GM18526 (cell line): ENCODE data around the gene MGAT4A.

Experiments used
- POLR2A ChIP-seq: IDR thresholded peaks from 3 replicates; pipeline ENCODE4 v1.6.1; 2011; ENCODE audit not compliant: insufficient read length; ENCODE audit errors: extremely low read depth

The MGAT4A gene

DNA sequence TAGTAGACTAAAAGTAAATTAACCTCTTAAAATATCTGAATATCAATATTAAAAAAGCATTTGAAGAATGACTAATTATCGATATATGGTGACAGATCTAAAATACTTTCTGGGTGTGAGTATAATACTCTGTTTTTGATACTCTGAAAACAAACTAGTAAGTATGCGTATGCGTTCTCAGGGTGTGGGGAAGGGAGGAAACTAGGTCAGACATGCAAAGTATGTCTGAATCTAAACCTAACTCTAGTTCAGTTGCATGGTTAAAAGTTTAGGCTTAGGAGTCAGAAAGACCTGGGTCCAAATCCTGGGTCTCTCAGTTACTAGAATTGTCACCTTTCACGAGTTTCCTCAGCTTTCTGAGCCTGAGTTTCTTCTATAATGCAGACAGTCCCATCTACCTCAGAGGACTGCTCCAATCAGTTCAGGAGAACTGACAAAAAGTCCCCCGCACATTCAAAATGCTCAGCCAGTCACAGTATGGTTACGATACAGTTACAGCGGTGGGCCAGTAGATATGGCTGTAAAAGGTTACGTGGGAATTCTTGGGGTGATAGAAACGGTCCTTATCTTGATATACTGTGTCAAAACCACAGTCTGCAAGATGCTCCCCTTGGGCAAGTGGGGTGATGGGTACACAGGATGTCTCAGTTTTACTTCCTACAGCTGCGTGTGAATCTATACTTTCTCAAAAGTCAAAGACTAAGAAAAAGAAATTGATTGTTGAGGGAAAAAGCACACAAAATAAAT is 93.4 kb downstream of the MGAT4A start:
- TF ChIP-seq POLR2A, result no peak

DNA sequence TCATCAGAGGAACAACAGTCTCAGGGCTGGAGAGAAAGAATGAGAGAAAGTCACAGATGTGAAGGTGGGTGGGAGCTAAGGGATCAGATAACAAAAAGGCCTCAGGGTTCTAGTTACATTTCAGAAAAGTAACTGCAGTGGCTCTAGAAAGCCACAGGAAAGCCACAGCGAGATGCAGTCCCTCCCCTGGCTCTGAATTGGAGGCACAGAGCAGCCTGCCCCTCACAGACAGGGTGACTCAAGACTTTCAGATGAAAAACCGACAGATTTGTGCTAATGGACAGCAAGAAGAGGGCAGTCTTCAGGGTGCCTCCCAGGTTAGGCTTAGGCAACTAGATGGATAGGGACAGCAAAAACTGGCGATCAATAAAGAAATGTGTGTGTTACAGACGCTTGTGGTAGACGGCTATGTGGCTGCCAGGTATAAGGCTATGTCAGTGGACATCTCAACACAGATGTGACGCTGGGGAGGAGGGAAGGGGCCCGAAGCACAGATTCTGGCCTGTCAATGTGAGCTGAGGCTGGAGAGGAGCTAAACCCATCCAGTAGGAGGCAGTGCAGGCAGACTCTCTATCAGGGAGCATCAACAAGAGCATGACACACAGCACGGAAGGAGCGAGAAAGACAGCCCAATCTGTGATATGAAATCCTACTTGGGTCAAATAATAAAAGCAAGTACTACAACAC is 96.4 kb downstream of the MGAT4A start:
- no peak for TF ChIP-seq POLR2A

DNA sequence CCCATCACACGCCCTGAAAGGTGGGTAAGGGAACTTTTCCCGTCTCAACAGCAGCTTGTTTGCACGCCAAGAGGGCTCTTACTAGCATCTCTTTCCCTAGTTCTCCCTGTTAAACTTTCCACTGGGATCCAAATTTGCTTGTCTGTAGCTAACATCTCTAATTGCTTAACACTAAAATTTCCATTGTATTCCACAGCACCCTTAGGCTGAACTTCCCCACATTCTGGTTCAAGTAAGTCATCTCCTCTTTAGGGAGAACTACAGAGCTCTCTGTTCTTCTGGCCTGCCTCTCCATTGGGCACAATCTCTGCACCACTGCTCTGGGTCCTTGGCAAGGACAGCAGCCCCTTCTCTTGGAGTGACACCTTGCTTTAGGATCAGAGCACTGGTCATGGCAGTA is 98.6 kb downstream of the MGAT4A start:
- TF ChIP-seq POLR2A, result no peak

DNA sequence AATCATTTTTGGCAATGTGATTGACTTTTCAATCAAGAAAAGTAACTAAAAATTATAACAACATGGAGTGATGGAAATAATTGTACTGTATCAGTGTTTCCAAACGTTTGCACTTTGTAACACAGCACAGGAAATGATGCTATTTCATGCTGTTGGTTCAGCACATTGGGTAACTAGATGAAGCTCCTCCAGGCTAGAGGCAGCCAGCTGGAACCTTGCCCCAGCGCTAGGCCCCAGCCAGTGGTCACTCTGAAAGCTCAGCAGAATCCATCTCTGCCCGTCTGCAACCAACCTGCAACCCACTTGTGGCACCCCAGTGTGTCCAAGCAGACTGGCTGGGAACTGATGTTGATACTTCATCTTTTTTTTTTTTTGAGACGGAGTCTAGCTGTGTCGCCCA is 107.3 kb downstream of the MGAT4A start:
- no peak for TF ChIP-seq POLR2A

DNA sequence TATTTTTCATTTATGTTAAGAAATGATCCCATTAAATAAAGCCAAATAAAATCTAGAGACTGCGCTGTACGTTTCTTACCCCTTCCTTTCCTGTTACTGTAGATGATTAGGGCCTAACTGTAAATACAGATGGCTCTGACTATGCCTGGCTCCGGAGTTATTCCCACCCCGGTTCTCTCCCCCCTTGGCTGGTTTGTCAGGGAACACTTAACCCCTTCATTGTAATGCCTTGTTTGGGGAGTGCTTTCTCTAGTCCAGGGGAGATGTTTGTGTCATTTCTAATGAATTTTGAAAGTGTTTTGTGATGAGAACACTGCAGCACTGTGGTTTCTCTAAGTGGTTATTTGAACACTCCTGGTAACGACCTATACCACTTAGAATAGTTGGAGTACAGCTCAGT is 113.8 kb downstream of the MGAT4A start:
- no peak for TF ChIP-seq POLR2A

DNA sequence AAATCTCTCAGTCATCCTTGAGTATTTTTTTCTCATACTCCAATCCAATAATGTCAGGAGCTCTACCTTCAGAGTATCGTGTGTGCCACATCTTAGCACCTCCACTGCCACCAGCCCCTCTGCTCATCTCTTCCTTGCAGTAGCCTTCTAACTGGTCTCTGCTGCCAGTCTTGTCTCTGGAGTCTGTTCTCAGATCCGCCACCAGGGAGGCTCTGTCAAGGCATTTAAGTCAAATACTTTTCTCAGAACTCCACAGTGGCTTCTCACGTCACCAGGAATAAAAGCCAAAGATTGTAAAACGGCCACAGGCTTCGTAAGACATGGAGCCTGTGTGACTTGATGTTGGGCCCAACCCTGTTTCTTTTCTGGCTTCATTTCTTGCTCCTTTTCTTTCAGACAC is 115.5 kb downstream of the MGAT4A start:
- no peak for TF ChIP-seq POLR2A

DNA sequence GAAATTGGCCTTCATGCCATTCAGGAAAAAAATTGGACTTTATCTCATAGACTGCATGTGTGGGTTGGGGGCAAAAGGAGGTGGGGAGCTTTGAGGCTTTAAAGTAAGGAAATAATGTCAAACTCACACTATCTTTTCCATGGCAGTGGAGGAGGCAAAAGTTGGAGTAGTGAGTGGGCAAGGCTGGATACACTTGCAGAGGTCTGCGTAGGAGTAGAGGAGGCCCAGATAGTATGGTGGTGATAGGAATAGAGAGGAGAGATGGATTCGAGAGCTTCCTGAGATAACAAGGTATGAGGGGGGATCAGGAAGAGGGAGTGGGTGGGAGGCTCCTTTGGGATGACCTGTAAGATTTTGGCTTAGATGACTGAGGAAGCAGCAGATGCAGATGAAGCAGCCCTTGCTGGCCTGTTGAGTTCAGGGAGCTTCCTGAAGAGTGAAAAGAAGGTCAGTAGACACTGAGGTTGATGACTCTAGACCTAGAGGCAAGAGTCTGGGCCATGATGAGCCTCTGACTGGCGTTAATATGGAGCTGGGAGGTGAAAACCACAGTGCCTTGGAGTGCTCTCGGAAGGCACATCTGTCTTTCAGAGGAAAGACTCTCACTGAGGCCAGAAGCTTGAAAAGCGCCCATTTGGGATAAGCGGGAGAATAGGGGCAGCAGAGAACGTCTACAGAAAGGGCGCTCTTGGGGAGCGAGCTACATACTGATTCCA is 116.8 kb downstream of the MGAT4A start:
- no peak for TF ChIP-seq POLR2A

DNA sequence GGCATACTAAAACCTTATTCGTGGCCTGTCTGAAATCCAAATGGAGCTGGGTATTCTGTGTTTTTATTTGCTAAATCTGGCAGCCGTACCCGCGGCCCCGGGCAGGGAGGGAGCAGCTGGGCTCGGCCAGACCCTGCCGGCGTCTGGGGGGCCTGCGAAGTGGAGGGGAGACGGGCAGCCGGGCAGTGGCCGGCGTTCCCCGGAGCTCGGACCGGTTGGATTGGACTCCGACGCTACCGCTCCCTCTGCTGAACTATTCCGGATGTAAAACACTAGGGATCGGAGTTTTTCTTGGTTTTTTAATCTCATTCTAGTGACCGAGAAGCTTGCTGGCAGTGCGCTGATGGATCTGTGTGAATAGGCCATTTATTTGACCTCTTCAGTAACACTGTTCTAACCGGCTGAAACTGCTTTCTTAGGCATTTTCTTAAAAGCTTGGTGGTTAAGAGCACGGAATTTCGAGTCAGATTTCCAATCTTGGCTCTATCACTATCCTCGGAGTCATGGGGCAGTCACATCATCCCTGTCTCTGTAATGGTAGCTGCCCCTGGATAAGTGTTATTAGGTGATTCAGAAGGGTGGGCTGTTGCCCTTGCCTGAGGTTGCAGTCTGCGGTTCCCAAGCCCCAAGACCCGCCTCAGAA is 121.8 kb downstream of the MGAT4A start:
- no peak for TF ChIP-seq POLR2A

DNA sequence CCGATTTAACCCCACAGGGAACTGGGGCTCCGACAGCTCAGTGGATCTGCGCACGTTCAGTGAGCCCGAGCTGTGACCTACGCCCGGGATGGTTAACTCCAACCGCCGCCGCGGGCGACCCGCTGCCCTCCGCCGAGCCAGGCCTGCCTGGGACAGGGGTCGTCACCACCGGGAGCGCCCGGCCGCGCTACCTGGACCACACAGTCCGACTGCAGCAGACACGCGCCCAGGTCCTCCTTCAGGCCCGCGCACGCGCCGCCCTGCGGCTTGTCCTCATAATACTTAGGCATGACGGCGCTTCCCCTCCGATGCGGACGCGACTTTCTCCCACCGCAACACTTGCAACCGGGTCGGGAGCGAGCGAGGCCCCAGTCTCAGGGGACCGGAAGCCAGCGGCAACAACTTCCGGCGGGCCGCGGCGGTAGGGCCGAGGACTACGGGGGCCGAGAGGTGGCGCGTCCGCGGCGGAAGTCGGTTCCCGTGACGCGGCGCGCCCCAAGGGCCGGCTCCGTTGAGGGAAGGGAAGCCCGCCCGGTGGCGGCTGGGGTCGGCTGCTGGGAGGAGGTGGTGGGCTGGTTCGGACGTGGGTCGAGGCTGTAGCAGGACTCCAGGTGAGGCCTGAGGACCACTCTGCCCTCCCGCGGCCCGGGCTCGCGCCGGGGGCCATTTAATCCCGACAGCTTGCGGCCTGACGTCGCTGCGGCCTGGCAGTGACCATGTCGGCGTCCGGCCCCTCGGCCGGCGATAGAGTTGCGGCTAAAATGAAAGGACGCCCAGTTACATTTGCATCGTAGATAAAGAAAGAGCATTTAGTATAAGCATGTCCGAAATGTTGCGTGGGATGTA is 122.6 kb downstream of the MGAT4A start, which contains the start of the genes COA5 and UNC50:
COA5 (minus strand) TSS at position 397 of the 846 bp plus-strand sequence; CDS start at position 290, 107 bp downstream.
UNC50 (plus strand) TSS at position 474 of the 846 bp plus-strand sequence. CDS start 1,171 bp downstream, outside the sequence.
- peak; percentile 90 for TF ChIP-seq POLR2A

DNA sequence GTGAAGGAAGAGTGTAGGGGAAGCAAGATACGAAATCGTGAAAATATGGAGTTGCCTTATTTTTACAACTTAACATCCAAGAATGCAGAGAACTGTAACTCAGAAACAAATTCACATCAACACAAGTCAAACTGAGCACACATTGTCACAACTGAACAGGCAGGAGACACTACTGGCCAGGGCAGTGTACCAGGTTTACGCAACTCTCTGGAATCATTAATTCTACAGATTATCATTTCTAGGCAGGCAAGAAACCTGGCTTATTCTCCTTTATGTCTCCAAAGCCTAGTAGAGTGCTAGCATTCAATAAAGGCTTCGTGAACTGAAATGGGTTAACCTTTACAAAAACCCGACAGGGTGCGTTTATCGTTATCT is 123.2 kb downstream of the MGAT4A start:
- TF ChIP-seq POLR2A, result no peak

DNA sequence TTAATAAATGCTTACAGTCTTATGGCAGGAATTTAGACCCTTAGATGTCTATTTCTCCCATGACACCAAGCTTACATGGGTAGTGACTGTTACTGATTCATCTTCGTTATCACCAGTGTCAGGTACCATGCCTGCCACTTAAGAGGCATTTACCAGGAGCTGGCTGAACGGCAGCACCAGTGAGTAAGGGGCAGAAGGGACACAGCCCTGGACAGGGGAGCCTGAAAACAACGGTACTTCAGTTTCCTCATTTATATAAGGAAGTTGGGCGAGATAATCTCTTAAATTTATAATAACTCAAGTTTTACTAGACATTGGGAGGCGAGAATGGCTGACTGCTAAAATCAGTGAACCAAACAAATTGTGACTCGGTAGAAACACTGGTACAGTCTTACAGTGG is 123.8 kb downstream of the MGAT4A start:
- no peak for TF ChIP-seq POLR2A

DNA sequence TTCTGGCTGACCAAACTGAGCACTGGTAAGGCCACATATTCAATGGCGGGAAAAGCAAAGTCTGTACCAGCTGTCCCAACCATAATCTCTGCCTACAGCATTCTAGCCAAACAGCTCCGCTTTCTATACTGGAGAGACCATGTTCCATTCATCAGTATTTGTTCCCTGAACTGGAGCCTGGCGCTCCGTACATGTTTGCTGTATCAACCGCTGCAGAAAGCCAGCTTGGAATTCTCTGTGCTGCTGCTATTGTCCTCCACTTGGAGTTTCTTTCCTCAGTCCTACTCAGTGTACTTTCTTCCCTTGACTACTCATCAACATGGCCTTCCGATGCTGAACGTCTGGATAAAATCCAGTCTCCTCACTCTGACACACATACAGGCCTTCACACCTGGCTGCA is 124.5 kb downstream of the MGAT4A start:
- TF ChIP-seq POLR2A, result no peak

DNA sequence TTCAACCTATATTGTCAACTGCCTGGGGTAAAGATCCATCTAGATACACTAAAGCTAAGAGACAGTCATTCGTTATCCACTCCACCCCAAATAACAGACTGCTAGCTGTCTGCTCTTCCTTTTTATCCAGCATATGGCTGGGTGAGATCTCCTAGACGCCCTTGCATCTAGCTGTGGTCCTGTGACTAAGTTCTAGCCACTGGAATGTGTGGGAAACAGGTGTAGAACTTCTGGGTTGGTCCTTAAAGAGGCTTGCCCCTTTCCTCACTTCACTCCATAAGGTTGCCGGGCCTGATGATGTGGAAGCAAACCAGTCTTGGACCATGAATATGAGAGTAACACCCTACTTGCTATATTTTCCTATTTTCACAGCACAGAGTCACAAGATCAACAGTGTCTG is 125.9 kb downstream of the MGAT4A start:
- TF ChIP-seq POLR2A, result no peak

DNA sequence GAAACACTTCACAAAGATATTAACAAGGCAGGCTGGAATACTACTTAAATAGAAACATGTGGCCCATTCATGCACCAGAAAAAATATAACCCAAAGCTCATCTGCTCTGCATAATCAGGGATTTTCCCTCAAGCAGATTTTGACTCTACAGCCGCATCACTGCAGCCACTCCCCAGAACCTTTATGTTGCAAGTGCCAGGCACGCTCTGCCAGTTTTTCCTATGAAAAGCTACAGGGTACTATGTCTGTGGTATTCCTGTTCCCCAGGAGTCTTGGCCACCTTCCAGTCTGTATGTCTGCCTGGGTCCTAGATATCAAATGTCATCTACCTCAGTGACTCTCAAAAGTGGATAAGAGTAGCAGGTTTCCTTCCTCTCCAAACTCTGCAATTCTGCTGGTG is 126.4 kb downstream of the MGAT4A start:
- no peak for TF ChIP-seq POLR2A
